Erythroblast (primary cell): ENCODE results near the gene AHNAK.

Experiments
- GATA1 ChIP-seq: IDR thresholded peaks from 2 replicates; pipeline ENCODE4 v1.6.1; 2011; ENCODE audit warnings: low read depth, mild to moderate bottlenecking, control low read depth, low read length, moderate library complexity
- POLR2A ChIP-seq: IDR thresholded peaks from 2 replicates; pipeline ENCODE4 v1.6.1; 2011; ENCODE audit warnings: mild to moderate bottlenecking, low read length

GRCh38 chr11:62421996-62422395 lies 124.6 kb downstream of the AHNAK start:
- TF ChIP-seq POLR2A (no peak), GATA1 (no peak)
